GM10248 (cell line): ENCODE data around the gene RERE.

ENCODE experiments used
- CTCF ChIA-PET: fragments of 300-600 bp; sonication (Branson Sonifier 250); formaldehyde crosslinking; extraction: SDS; loops from one replicate; lab custom pipeline; 2021; ENCODE audit warnings: antibody characterized with exemption; lab: Yijun Ruan, JAX
- POLR2A ChIA-PET: fragments of 350-650 bp; sonication (Branson Sonifier 250); formaldehyde crosslinking; extraction: SDS; loops from one replicate; lab custom pipeline; 2020; ENCODE audit warnings: antibody characterized with exemption; lab: Yijun Ruan, JAX
- DNase-seq: peaks from one replicate; pipeline ENCODE4 v3.0.0; 2012; ENCODE audit errors: extremely low spot score
- TF ChIP-seq, protein P1 (sequence below): IDR thresholded peaks from 2 replicates; pipeline ENCODE4 v1.5.1; 2012; ENCODE audit warnings: mild to moderate bottlenecking, low read depth; ENCODE audit errors: extremely low read depth, missing control alignments, control extremely low read depth

RERE gene

DNA sequence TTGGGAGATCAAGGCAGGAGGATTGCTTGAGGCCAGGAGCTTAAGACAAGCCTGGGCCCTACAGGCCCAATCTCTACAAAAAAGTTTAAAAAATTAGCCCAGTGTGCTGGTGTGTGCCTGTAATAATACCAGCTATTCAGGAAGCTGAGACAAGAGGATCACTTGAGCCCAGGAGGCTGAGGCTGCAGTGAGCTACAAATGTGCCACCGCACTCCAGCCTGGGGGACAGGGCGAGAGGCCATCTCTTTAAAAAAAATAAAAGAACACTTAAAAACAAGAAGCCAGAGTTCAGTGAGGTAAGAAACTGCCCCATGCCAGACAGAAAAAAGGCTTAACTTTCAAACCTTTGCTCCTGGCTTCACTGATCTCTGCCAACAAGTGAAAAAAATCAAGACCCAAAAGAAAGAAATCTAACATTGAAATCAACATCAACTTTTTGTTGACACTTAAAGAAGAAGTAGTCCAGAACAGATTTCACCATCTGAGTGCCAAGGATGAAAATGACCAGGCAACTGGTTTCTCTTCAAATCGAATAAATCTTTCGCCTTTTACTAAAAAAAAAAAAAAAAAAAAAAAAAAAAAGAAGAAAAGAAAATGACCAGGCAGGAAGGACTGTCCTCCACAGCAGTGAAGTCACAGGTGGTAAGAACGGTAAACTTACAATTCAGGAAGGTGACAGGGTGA lies 448.3 kb downstream of the RERE start:
- no peak for DNase-seq
- ChIA-PET CTCF (interaction anchor here (0.7 to 1.3 kb wide), 5 partner anchors 8 to 354 kb away, joined by 3 read pairs; no protein-coding TSS in a partner anchor), POLR2A (no interaction called here)
- TF ChIP-seq, protein P1, sequence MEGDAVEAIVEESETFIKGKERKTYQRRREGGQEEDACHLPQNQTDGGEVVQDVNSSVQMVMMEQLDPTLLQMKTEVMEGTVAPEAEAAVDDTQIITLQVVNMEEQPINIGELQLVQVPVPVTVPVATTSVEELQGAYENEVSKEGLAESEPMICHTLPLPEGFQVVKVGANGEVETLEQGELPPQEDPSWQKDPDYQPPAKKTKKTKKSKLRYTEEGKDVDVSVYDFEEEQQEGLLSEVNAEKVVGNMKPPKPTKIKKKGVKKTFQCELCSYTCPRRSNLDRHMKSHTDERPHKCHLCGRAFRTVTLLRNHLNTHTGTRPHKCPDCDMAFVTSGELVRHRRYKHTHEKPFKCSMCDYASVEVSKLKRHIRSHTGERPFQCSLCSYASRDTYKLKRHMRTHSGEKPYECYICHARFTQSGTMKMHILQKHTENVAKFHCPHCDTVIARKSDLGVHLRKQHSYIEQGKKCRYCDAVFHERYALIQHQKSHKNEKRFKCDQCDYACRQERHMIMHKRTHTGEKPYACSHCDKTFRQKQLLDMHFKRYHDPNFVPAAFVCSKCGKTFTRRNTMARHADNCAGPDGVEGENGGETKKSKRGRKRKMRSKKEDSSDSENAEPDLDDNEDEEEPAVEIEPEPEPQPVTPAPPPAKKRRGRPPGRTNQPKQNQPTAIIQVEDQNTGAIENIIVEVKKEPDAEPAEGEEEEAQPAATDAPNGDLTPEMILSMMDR, result no peak

DNA sequence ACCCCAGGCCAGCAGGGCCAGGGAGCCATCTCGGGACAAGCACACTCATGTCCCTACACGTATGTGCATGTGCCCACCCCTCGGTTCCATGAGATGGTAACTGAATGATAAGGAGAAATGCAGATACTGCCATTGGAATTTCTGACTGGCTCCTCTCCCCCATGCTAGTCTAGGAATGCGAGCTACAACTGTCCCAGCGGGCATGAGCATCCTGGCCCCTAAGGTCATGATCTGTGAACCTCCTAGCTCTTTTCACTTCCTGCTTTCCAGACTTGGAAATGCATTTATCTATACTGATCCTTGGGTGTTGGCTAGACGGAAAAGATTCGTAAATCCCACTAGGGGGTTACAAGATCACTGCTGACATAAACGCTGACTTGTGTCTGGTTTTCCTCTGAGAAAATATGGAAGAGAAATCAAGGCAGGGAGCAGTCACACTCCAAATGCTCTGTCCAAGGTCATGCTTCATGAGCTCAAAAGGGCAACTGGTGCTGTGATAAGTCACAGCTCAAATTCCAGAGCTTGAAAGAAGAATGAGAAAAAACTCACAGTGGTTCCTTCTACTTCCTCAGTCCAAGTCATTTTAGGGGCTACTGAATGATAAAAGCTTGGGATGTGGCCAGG lies 449.8 kb downstream of the RERE start:
- no peak for DNase-seq
- TF ChIP-seq, protein P1, result no peak
- ChIA-PET POLR2A (no interaction called here), CTCF (interaction anchor here (1.1 to 1.4 kb wide), 5 partner anchors 9 to 42 kb away, joined by 3 to 6 read pairs (median 3); no protein-coding TSS in a partner anchor)

DNA sequence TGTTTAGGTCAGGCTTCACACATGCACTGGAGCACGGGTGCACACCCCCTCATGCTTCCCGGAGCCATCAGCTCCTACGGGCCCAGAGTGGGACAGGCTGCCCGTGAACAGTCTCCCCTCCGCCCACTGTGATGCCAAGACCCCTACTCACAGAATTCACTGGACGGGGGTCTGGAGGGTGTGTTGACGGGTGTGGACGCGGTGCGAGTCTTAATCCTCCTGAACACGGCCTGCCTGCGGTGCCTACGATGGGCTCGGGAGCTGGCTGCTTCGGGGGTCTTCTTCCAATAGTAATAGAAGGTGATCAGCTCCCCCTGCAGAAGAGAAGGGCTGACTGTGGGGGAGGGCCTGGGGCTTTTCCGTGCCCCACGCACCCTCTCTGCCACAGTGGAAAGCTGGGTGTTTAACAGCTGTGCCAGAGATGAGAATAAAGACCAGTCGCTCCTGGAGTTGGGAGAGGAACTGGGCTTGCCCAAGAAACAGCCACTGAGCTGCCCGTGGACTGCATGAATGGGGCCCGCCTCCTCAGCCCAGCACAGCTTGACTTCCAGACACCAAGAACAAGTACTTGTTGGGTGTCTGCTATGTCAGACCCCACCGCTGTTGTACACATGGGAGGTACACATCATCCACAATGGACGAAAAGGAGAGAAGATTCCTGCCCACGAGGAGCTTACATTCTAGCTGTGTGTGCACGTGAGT lies 451.6 kb downstream of the RERE start:
- POLR2A ChIA-PET, result no interaction called here
- DNase-seq, result no peak
- TF ChIP-seq, protein P1, result no peak
- CTCF ChIA-PET, result interaction anchor here (1.0 to 1.5 kb wide), 2 partner anchors 13 to 16 kb away, joined by 3 to 8 read pairs; no protein-coding TSS in a partner anchor

DNA sequence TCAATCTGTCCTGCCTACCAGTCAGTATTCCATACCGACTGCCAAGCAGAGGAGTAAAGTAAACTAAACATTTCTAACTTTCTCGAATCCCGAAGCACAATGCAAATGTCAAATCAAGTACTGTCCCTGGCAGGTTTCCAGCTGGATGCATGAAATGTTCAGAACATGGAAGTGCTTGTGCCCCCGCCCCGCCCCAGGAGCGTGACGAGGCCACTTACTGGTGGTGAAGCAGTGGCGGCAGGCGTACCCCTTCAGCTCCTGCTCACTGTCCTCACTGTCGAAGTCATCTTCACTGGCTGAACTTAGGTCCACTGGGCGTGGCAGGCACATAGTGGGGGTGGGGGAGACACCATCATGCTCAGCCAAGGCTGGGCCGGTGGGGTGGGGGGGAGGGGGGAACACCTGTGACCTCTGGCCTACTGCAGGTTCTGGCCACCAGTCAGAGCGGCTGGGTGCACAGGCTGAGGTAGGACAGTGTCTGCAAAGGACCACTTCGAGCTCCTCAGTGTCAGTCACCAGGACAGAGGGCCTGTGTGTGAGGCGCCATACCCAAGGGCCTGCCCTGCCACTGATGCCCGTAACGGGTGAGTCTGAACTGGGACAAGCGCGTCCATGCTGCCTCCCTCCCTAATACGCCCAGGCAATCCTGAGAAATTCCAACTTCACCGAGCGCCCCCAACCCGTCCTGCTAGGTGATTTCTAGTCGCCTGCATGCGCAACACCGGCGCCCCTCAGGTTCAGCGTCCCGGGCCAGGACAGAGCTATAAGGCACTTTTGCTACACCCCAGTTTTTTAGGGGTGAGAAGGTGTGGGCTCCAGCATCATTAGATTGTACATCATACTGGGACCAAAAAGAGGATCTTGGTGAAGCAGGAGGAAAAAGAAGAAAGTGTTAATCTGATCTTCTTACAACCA lies 452.7 kb downstream of the RERE start:
- ChIA-PET CTCF (interaction anchor here (1.1 to 1.3 kb wide), 2 partner anchors 12 to 16 kb away, joined by 3 read pairs; no protein-coding TSS in a partner anchor), POLR2A (no interaction called here)
- no peak for DNase-seq
- TF ChIP-seq, protein P1, result no peak

DNA sequence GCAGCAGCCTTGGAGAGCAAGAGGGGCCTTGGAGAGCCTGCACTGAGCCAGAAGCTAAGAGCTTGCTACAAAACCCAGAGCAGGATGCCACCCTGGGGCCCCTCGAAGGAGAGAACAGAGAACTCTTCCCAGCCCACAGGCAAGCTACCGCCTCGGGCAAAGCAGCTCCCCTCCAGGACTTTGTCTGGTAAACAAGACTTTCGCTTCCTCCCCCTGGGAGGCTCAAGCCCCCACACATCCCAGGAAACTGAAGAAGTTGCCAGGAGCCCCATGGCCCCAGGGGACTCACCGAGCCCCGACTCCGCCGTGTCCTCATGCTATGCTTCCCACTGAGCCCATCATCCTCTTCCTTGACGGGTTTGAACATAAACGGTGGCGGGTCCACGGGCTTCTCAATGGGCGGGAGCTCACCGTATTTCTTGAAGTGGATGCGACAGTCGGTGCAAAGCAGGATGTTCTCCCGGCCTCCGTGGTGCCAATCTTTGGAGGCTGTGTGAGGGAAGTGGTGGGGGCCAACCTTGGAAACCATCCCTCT lies 453.6 kb downstream of the RERE start:
- POLR2A ChIA-PET, result no interaction called here
- no peak for DNase-seq
- TF ChIP-seq, protein P1, result no peak
- CTCF ChIA-PET, result interaction anchor here (1.1 to 1.3 kb wide), 2 partner anchors 13 to 15 kb away, joined by 3 read pairs; no protein-coding TSS in a partner anchor
